Esophagus (tissue), 2 donors: Measurements from ENCODE around the gene FAM221A. TPM values are rescaled to one million over a fixed set of nuclear protein-coding genes. Genes with fewer than 3 reads are reported as not detected.
A peak's percentile ranks its signal among the peaks of the same experiment; 100 is the strongest.
"Not testable (repeated sequence)": the region's sequence is repeated elsewhere in the genome, so short reads cannot be mapped to it uniquely, and the experiment has no call there.

ENCODE experiments used
- H3K27ac ChIP-seq, 2 donors: one replicate each; pipeline ENCODE4 v1.5.1; 2013; ENCODE audit warnings: low read depth in 2 of 2, mild to moderate bottlenecking in 2 of 2, inconsistent platforms in 1 of 2, low read length in 1 of 2, moderate library complexity in 1 of 2
- H3K27me3 ChIP-seq, 2 donors: one replicate each; pipeline ENCODE4 v1.6.1; 2013; ENCODE audit warnings: low read length in 2 of 2, control low read depth in 1 of 2, mild to moderate bottlenecking in 1 of 2; ENCODE audit not compliant: insufficient read depth in 2 of 2, control insufficient read depth in 1 of 2
- H3K36me3 ChIP-seq, 2 donors: one replicate each; pipeline ENCODE4 v1.6.1; 2013; ENCODE audit warnings: low read length in 1 of 2; ENCODE audit not compliant: control insufficient read depth in 2 of 2, insufficient read depth in 2 of 2
- H3K4me1 ChIP-seq, 2 donors: one replicate each; pipeline ENCODE4 v1.6.1; 2013; ENCODE audit warnings: low read length in 1 of 2; ENCODE audit not compliant: control insufficient read depth in 2 of 2, insufficient read depth in 2 of 2
- H3K4me3 ChIP-seq, 2 donors: one replicate each; pipeline ENCODE4 v1.5.1; 2013; ENCODE audit warnings: low read length in 2 of 2, mild to moderate bottlenecking in 2 of 2, low read depth in 1 of 2, moderate library complexity in 1 of 2
- H3K9me3 ChIP-seq, 2 donors: one replicate each; pipeline ENCODE4 v1.6.1; 2013; ENCODE audit warnings: mild to moderate bottlenecking in 2 of 2, low read depth in 1 of 2, low read length in 1 of 2, moderate library complexity in 1 of 2; ENCODE audit not compliant: control insufficient read depth in 2 of 2, insufficient read depth in 1 of 2
- WGBS, 2 donors: extraction: QIAGEN DNeasy Blood & Tissue Kit; methylation state at CpG; one replicate each; pipeline ENCODE4 v1.1.7; 2013; 5-methylcytosine and 5-hydroxymethylcytosine counted together
- polyA plus RNA-seq, 2 donors: library from polyadenylated mRNA; stranded (reverse); fragments of 200-250 nt; gene quantifications; one replicate each; pipeline ENCODE4 v1.2.3, GENCODE V29; 2013
- donor health status: healthy with polysubstance abuse.
- donor health status: Bipolar disorder and iron deficiency.

The FAM221A gene
- polyA plus RNA-seq, 2 donors = 6.2 to 11.3 TPM

DNA sequence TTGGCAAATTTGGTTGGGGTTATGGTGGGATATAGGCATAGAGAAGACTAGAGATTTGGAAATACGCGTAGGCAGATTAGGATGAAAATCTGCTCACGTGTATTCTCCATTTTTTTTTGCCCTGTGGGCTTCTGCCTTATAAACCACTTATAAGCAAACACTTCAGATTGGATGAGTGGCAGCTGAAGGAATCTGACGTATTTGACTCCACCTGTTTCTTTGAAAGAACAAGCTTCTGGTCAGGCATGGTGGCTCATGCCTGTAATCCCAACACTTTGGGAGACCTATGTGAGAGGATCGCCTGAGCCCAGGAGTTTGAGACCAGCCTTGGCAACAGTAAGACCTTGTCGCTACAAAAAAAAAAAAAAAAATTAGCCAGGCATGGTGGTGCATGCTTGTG is 35.1 kb downstream of the FAM221A start:
- WGBS, 2 donors = 66 to 69% methylated on average over 6 of the region's 6 CpGs
- H3K9me3 ChIP-seq = no peaks in the 10 kb centered on the region

GRCh38 chr7:23717788-23718187 is 37.8 kb downstream of the FAM221A start:
- Histone ChIP-seq H3K36me3 (no peaks in the 10 kb centered on the region), H3K4me1 (no peaks in the 10 kb centered on the region), H3K27me3 (no peaks in the 10 kb centered on the region), H3K27ac (no peak overlapping the region), H3K4me3 (no peak overlapping the region), H3K9me3 (no peaks in the 10 kb centered on the region)
- WGBS, 2 donors = 97 to 100% methylated on average over 1 of the region's 1 CpG

More for the DNA sequence above, 35.1 kb downstream of the FAM221A start:
- Histone ChIP-seq H3K27ac (no peak overlapping the region), H3K4me3 (no peak overlapping the region), H3K36me3 (no peaks in the 10 kb centered on the region), H3K4me1 (no peaks in the 10 kb centered on the region), H3K27me3 (no peaks in the 10 kb centered on the region)

GRCh38 chr7:23721456-23721855 is 41.5 kb downstream of the FAM221A start:
- 71 to 79% methylated on average over 4 of the region's 4 CpGs for WGBS, 2 donors

DNA sequence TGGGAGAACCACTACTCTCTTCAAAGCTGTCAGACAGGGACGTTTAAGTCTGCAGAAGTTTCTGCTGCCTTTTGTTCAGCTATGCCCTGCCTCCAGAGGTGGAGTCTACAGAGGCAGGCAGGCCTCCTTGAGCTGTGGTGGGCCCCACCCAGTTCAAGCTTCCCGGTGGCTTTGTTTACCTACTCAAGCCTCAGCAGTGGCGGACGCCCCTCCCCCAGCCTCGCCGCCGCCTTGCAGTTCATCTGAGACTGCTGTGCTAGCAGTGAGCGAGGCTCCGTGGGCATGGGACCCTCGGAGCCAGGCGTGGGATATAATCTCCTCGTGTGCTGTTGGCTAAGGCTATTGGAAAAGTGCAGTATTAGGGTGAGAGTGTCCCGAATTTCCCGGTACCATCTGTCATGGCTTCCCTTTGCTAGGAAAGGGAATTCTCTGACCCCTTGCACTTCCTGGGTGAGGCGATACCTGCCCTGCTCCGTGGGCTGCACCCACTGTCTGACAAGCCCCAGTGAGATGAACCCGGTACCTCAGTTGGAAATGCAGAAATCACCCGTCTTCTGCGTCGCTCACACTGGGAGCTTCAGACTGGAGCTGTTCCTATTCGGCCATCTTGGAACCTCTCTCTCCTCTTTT is 42.7 kb downstream of the FAM221A start:
- H3K9me3 ChIP-seq, H3K36me3 ChIP-seq, H3K27me3 ChIP-seq, H3K27ac ChIP-seq, H3K4me1 ChIP-seq: not testable (repeated sequence)
- WGBS, 2 donors = 66 to 77% methylated on average over 21 of the region's 21 CpGs
- peak overlapping the region in 1 of 2 donors; percentile 46 for H3K4me3 ChIP-seq

More at GRCh38 chr7:23721456-23721855, 41.5 kb downstream of the FAM221A start:
- H3K9me3 ChIP-seq = no peaks in the 10 kb centered on the region
- no peaks in the 10 kb centered on the region for H3K4me1 ChIP-seq
- no peak overlapping the region for H3K27ac ChIP-seq
- no peak overlapping the region for H3K4me3 ChIP-seq
- H3K27me3 ChIP-seq = no peaks in the 10 kb centered on the region
- no peaks in the 10 kb centered on the region for H3K36me3 ChIP-seq

GRCh38 chr7:23724113-23724512 is 44.1 kb downstream of the FAM221A start:
- H3K36me3 ChIP-seq, H3K4me1 ChIP-seq, H3K9me3 ChIP-seq, H3K27me3 ChIP-seq, H3K27ac ChIP-seq, H3K4me3 ChIP-seq: not testable (repeated sequence)
- 66 to 88% methylated on average over 4 of the region's 4 CpGs for WGBS, 2 donors

GRCh38 chr7:23742051-23742450 is 62.1 kb downstream of the FAM221A start:
- no peak overlapping the region for H3K27ac ChIP-seq

GRCh38 chr7:23743226-23743625 is 63.2 kb downstream of the FAM221A start:
- 93% methylated on average over 4 of the region's 4 CpGs for WGBS, 2 donors
- Histone ChIP-seq H3K27ac (no peak overlapping the region), H3K27me3 (no peaks in the 10 kb centered on the region), H3K4me1 (no peaks in the 10 kb centered on the region), H3K9me3 (peaks cover 5 to 16% of the 10 kb centered on the region in 2 donors), H3K4me3 (no peak overlapping the region), H3K36me3 (no peaks in the 10 kb centered on the region)

More at GRCh38 chr7:23742051-23742450, 62.1 kb downstream of the FAM221A start:
- H3K4me1 ChIP-seq = no peaks in the 10 kb centered on the region
- H3K4me3 ChIP-seq = no peak overlapping the region
- H3K36me3 ChIP-seq = no peaks in the 10 kb centered on the region
- H3K9me3 ChIP-seq = peaks cover 5 to 16% of the 10 kb centered on the region in 2 donors
- no peaks in the 10 kb centered on the region for H3K27me3 ChIP-seq

- Histone ChIP-seq H3K36me3 (no peaks in the 10 kb centered on the region), H3K27me3 (no peaks in the 10 kb centered on the region), H3K9me3 (peaks cover 5 to 16% of the 10 kb centered on the region in 2 donors), H3K27ac (no peak overlapping the region), H3K4me1 (no peaks in the 10 kb centered on the region), H3K4me3 (no peak overlapping the region)
- WGBS, 2 donors = 84% methylated on average over 1 of the region's 1 CpG
Observed at GRCh38 chr7:23746629-23747028, 66.6 kb downstream of the FAM221A start.

- H3K4me1 ChIP-seq = no peaks in the 10 kb centered on the region
- no peaks in the 10 kb centered on the region for H3K27me3 ChIP-seq
- H3K4me3 ChIP-seq = no peak overlapping the region
- no peaks in the 10 kb centered on the region for H3K36me3 ChIP-seq
- WGBS, 2 donors = 59 to 68% methylated on average over 1 of the region's 1 CpG
- no peak overlapping the region for H3K27ac ChIP-seq
- no peaks in the 10 kb centered on the region for H3K9me3 ChIP-seq
Observed at GRCh38 chr7:23751852-23752251, 71.9 kb downstream of the FAM221A start.
